Measurements from ENCODE around the gene EPG5. TPM values are rescaled to one million over a fixed set of nuclear protein-coding genes. Genes with fewer than 3 reads are reported as not detected.

Gene EPG5
- polyA plus RNA-seq, 1 donor from 2014 or later: 18.0 TPM

GRCh38 chr18:45844938-45845337, 122.2 kb downstream of the EPG5 start:
- H3K27ac ChIP-seq (ENCODE audit: low read length): no peak overlapping the region
- no peak overlapping the region for H3K4me3 ChIP-seq (ENCODE audit: low read length)

DNA sequence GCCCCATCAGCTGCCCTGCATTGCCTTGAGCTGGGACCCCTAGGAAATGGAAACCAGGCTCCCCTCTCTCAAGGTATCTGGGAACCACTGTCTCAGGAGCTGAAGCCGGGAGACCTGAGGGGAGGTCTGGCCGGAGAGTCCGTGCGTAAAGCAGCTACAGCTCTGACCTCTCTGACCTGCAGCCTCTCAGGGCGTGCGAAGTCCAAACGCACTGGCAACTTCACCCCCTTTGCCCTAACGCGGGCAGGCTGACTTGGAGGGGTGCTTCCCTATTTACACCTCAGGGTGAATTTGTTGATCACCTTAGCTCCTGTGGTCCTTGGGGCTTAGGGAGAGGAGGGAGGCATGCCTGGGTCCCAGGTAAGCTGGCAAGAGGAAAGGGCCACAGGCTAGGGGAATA, 124.1 kb downstream of the EPG5 start:
- TF ChIP-seq EP300 (conservative IDR thresholded peaks at IDR 0.05; ENCODE audit: poor library complexity, severe bottlenecking) (no peak), SMC3 (conservative IDR thresholded peaks at IDR 0.05; ENCODE audit: poor library complexity) (no peak), TAF1 (IDR thresholded peaks at IDR 0.05; ENCODE audit: low read depth) (no peak), EZH2 (IDR thresholded peaks at IDR 0.05; ENCODE audit: borderline replicate concordance, insufficient read depth, low read length, poor library complexity, severe bottlenecking) (no peak), MXI1 (conservative IDR thresholded peaks at IDR 0.05; ENCODE audit: poor library complexity, severe bottlenecking) (no peak), REST (IDR thresholded peaks at IDR 0.05; ENCODE audit: borderline replicate concordance) (no peak), RAD21 (conservative IDR thresholded peaks at IDR 0.05) (no peak), POLR2AphosphoS5 (IDR thresholded peaks at IDR 0.05) (no peak)
- TF ChIP-seq, protein P1, sequence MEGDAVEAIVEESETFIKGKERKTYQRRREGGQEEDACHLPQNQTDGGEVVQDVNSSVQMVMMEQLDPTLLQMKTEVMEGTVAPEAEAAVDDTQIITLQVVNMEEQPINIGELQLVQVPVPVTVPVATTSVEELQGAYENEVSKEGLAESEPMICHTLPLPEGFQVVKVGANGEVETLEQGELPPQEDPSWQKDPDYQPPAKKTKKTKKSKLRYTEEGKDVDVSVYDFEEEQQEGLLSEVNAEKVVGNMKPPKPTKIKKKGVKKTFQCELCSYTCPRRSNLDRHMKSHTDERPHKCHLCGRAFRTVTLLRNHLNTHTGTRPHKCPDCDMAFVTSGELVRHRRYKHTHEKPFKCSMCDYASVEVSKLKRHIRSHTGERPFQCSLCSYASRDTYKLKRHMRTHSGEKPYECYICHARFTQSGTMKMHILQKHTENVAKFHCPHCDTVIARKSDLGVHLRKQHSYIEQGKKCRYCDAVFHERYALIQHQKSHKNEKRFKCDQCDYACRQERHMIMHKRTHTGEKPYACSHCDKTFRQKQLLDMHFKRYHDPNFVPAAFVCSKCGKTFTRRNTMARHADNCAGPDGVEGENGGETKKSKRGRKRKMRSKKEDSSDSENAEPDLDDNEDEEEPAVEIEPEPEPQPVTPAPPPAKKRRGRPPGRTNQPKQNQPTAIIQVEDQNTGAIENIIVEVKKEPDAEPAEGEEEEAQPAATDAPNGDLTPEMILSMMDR (IDR thresholded peaks at IDR 0.05; ENCODE audit: poor library complexity, severe bottlenecking): no peak
- Histone ChIP-seq H3K9me2 (ENCODE audit: insufficient read depth, low read length) (no peaks in the 10 kb centered on the region), H3K4me3 (ENCODE audit: low read length) (no peak overlapping the region), H3K79me2 (replicated peaks; ENCODE audit: insufficient read depth, low read length) (no peaks in the 10 kb centered on the region), H3F3A (ENCODE audit: insufficient read depth, low read length, poor library complexity, severe bottlenecking) (no peaks in the 10 kb centered on the region), H3K27ac (ENCODE audit: low read length) (no peak overlapping the region), H3K4me2 (ENCODE audit: low read length) (no peak overlapping the region), H3K27me3 (ENCODE audit: insufficient read depth, low read depth, low read length) (peaks cover 7% of the 10 kb centered on the region), H3K9ac (ENCODE audit: low read length) (no peak overlapping the region), H2AFZ (ENCODE audit: low read depth, low read length) (no peak overlapping the region), H3K36me3 (ENCODE audit: insufficient read depth, low read length) (no peaks in the 10 kb centered on the region), H4K20me1 (ENCODE audit: insufficient read depth) (no peaks in the 10 kb centered on the region), H3K9me3 (ENCODE audit: low read length) (no peaks in the 10 kb centered on the region)

More at GRCh38 chr18:45844938-45845337, 122.2 kb downstream of the EPG5 start:
- Histone ChIP-seq H3K27me3 (ENCODE audit: insufficient read depth, low read depth, low read length) (no peaks in the 10 kb centered on the region), H3K9ac (ENCODE audit: low read length) (no peak overlapping the region), H3K36me3 (ENCODE audit: insufficient read depth, low read length) (no peaks in the 10 kb centered on the region), H3K9me3 (ENCODE audit: low read length) (no peaks in the 10 kb centered on the region), H3F3A (ENCODE audit: insufficient read depth, low read length, poor library complexity, severe bottlenecking) (no peaks in the 10 kb centered on the region), H3K79me2 (replicated peaks; ENCODE audit: insufficient read depth, low read length) (no peaks in the 10 kb centered on the region), H3K4me2 (ENCODE audit: low read length) (no peak overlapping the region), H3K9me2 (ENCODE audit: insufficient read depth, low read length) (no peaks in the 10 kb centered on the region), H2AFZ (ENCODE audit: low read depth, low read length) (no peak overlapping the region), H4K20me1 (ENCODE audit: insufficient read depth) (no peaks in the 10 kb centered on the region)
- no peak for TF ChIP-seq REST (IDR thresholded peaks at IDR 0.05; ENCODE audit: borderline replicate concordance)
- no peak for TF ChIP-seq SMC3 (conservative IDR thresholded peaks at IDR 0.05; ENCODE audit: poor library complexity)
- TF ChIP-seq, protein P1 (IDR thresholded peaks at IDR 0.05; ENCODE audit: poor library complexity, severe bottlenecking): no peak
- no peak for TF ChIP-seq TAF1 (IDR thresholded peaks at IDR 0.05; ENCODE audit: low read depth)
- no peak for TF ChIP-seq EZH2 (IDR thresholded peaks at IDR 0.05; ENCODE audit: borderline replicate concordance, insufficient read depth, low read length, poor library complexity, severe bottlenecking)
- TF ChIP-seq MXI1 (conservative IDR thresholded peaks at IDR 0.05; ENCODE audit: poor library complexity, severe bottlenecking): no peak
